Adrenal gland (tissue), 12 donors: Measurements from ENCODE around the gene PROM1. TPM values are rescaled to one million over a fixed set of nuclear protein-coding genes. Genes with fewer than 3 reads are reported as not detected.

Experiments
- DNase-seq, 7 donors: peaks; one replicate each; pipeline ENCODE4 v3.0.0-alpha.2; 2019 to 2020
- H3K27ac ChIP-seq, 5 donors: fragments of 200-600 bp; sonication (generic) in 4 of 5; 1 replicate in 3 of 5; 2 replicates in 2 of 5; pipeline versions ENCODE4 v1.5.1 to v1.8.0; 2016 to 2020; ENCODE audit warnings: mild to moderate bottlenecking in 1 of 5
- H3K27me3 ChIP-seq: fragments of 200-600 bp; 2 replicates; pipeline ENCODE4 v1.8.0; 2021
- H3K36me3 ChIP-seq, 2 donors: fragments of 200-600 bp; replicated peaks in 1 of 2; 1 replicate in 1 of 2; 2 replicates in 1 of 2; pipeline versions ENCODE4 v1.5.1 to v1.8.0; 2018 to 2022
- H3K4me1 ChIP-seq, 2 donors: fragments of 200-600 bp; replicated peaks in 1 of 2; 1 replicate in 1 of 2; 2 replicates in 1 of 2; pipeline versions ENCODE4 v1.5.1 to v1.8.0; 2018 to 2021
- H3K4me3 ChIP-seq, 4 donors: fragments of 200-600 bp; sonication (generic) in 3 of 4; one replicate each; pipeline ENCODE4 v1.5.1; 2016 to 2018
- H3K9me3 ChIP-seq, 3 donors: fragments of 200-600 bp; sonication (generic) in 1 of 3; replicated peaks in 1 of 3; 1 replicate in 2 of 3; 2 replicates in 1 of 3; pipeline versions ENCODE4 v1.5.1 to v1.8.0; 2016 to 2021
- CTCF ChIP-seq, 6 experiments: fragments of 450-650 bp in 4 of 6; fragments of 200-600 bp in 2 of 6; sonication (generic) in 1 of 6; IDR thresholded peaks; 1 replicate in 5 of 6; 2 replicates in 1 of 6; pipeline versions ENCODE4 v1.5.1 to v1.8.0; 2016 to 2021; ENCODE audit warnings: antibody characterized with exemption in 6 of 6, mild to moderate bottlenecking in 2 of 6, moderate library complexity in 1 of 6
- POLR2A ChIP-seq, 2 donors: fragments of 450-650 bp; IDR thresholded peaks; one replicate each; pipeline ENCODE4 v1.6.1; 2017; ENCODE audit warnings: antibody characterized with exemption in 2 of 2, mild to moderate bottlenecking in 2 of 2, moderate library complexity in 1 of 2
- WGBS, 4 donors: extraction: QIAGEN DNeasy Blood & Tissue Kit in 2 of 4; methylation state at CpG; one replicate each; pipeline versions ENCODE4 v1.1.5 to v1.1.7; 2013 to 2017; 5-methylcytosine and 5-hydroxymethylcytosine counted together
- intact Hi-C, 2 donors: fragments of 100-400 bp; cut with DNase I; formaldehyde crosslinking; loops; one replicate each; pipeline versions ENCODE4 v1.14.1 to v1.15.0; 2022 to 2023
- polyA plus RNA-seq, 3 donors: library from polyadenylated mRNA; stranded (reverse); fragments of 200-250 nt in 2 of 3; fragments of 350-450 nt in 1 of 3; fragmentation: Illumina TruSeq in 1 of 3; extraction: RNeasy Lipid Tissue Mini Kit (QIAGEN cat#74804) in 1 of 3; gene quantifications; one replicate each; pipeline ENCODE4 v1.2.3, GENCODE V29; 2013 to 2014
- total RNA-seq, 9 donors: library from RNA; depleted of rRNA in 4 of 9; stranded (reverse); fragments of >200 nt in 4 of 9; fragments of 120-200 nt in 1 of 9; fragmentation: NEBNext Ultra II Directional in 1 of 9; extraction: Animal tissue kit (Norgen Biotek cat#: 25700) in 1 of 9; gene quantifications; one replicate each; pipeline versions ENCODE4 v1.1.0 to v1.2.4, GENCODE V29; 2013 to 2023
- donor health status: healthy with polysubstance abuse.
- donor health status: Bipolar disorder and iron deficiency.
- donor health status: DM: yes; HTN: yes; CAD: no.
- donor health status: DM: no; HTN: no; CAD: no.
- donor health status: DM: no; HTN: no; CAD: no.
- donor health status: DM: yes; HTN: yes; CAD: no.

Gene PROM1
- total and polyA plus RNA-seq, 12 donors, result 0.14 to 1.6 (median 0.39) TPM; not detected in 4

- no peaks in the 10 kb centered on the region for H3K36me3 ChIP-seq
- H3K9me3 ChIP-seq, result no peaks in the 10 kb centered on the region
- peaks cover 0 to 6% of the 10 kb centered on the region in 2 donors for H3K4me1 ChIP-seq
- 52 to 67% (median 63%) methylated on average over 8 of the region's 8 CpGs for WGBS, 4 donors
- no peak overlapping the region for H3K4me3 ChIP-seq
- no peak for TF ChIP-seq POLR2A (IDR thresholded peaks at IDR 0.05)
- TF ChIP-seq CTCF (IDR thresholded peaks at IDR 0.05), result no peak
- intact Hi-C loops, result loop anchor here (5.0 to 10.0 kb wide), 5 partner anchors 173 to 423 kb away; no protein-coding TSS in a partner anchor
- no peak for DNase-seq
- no peak overlapping the region for H3K27ac ChIP-seq
- no peaks in the 10 kb centered on the region for H3K27me3 ChIP-seq
Measured at GRCh38 chr4:16021804-16022560, 61.8 kb downstream of the PROM1 start.

DNA sequence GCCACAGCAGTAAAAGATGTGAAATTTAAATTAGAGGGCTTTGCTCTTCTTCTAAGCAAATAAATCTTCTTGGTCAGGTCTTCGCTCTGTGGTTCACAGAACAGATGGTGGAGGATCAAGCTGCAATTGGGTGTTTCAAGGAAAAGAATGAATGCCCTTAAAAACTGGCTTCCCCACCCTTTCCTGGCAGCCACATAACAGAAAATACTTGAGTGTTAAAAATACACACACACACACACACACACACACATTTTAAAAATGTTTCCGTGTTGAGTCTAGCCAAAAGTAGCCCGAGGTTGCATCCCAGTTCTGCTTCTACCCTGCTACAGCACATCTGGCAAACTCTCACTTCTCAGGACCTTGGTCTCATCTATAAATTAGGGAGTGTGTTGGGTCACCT lies 64.2 kb downstream of the PROM1 start:
- no peak overlapping the region for H3K4me3 ChIP-seq
- DNase-seq, result no peak
- 43 to 56% (median 54%) methylated on average over 3 of the region's 3 CpGs for WGBS, 4 donors
- intact Hi-C loops, result loop anchor here (5.0 to 10.0 kb wide), 5 partner anchors 175 to 425 kb away; no protein-coding TSS in a partner anchor
- H3K9me3 ChIP-seq, result no peaks in the 10 kb centered on the region
- TF ChIP-seq CTCF (IDR thresholded peaks at IDR 0.05) (no peak), POLR2A (IDR thresholded peaks at IDR 0.05) (no peak)
- H3K27me3 ChIP-seq, result no peaks in the 10 kb centered on the region
- H3K27ac ChIP-seq, result no peak overlapping the region
- H3K4me1 ChIP-seq, result no peaks in the 10 kb centered on the region
- H3K36me3 ChIP-seq, result no peaks in the 10 kb centered on the region

DNA sequence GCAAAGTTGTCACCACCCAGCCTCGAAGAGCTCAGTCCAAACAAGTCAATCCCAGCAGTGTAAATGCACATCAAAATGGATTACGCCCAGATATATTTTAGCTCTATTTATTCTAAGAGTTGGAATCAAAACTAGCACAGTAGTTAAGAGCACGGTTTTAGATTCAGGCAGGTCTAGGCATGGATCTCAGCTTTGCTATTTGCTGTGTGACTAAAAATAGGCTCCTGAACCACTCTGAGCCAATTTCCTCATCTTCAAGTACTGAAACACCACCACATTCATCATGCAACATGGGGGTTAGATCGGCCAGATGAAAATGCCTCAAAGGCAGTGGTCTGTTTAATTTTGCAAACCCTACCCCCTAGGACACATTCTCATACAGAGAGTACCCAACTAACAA lies 65.0 kb downstream of the PROM1 start:
- Histone ChIP-seq H3K4me3 (no peak overlapping the region), H3K4me1 (no peaks in the 10 kb centered on the region), H3K9me3 (no peaks in the 10 kb centered on the region), H3K27ac (no peak overlapping the region), H3K27me3 (no peaks in the 10 kb centered on the region), H3K36me3 (no peaks in the 10 kb centered on the region)
- intact Hi-C loops, result no loop called here
- WGBS, 4 donors, result 74 to 86% (median 84%) methylated on average over 4 of the region's 4 CpGs
- DNase-seq, result no peak
- TF ChIP-seq CTCF (IDR thresholded peaks at IDR 0.05) (no peak), POLR2A (IDR thresholded peaks at IDR 0.05) (no peak)

GRCh38 chr4:16018061-16018676 lies 65.7 kb downstream of the PROM1 start:
- no peaks in the 10 kb centered on the region for H3K36me3 ChIP-seq
- no peak for TF ChIP-seq CTCF (IDR thresholded peaks at IDR 0.05)
- no peak for TF ChIP-seq POLR2A (IDR thresholded peaks at IDR 0.05)
- 77 to 92% (median 84%) methylated on average over 6 to 8 of the region's 8 CpGs for WGBS, 4 donors
- intact Hi-C loops, result no loop called here
- no peaks in the 10 kb centered on the region for H3K4me1 ChIP-seq
- H3K27me3 ChIP-seq, result no peaks in the 10 kb centered on the region
- H3K4me3 ChIP-seq, result no peak overlapping the region
- no peak for DNase-seq
- H3K9me3 ChIP-seq, result no peaks in the 10 kb centered on the region
- H3K27ac ChIP-seq, result no peak overlapping the region
